Natural killer cell (primary cell): ENCODE measurements around the gene INPP5A. TPM values are rescaled to one million over a fixed set of nuclear protein-coding genes. Genes with fewer than 3 reads are reported as not detected.

Experiments used
- ATAC-seq, 3 donors: fragments of 150-1000 bp in 2 of 3; fragments of 200-7000 bp in 1 of 3; cut with Tn5 transposase; 1 replicate in 1 of 3; 2 replicates in 2 of 3; pipeline ENCODE4 v1.10.0; 2021; ENCODE audit warnings: mild to moderate bottlenecking in 2 of 3, moderate library complexity in 2 of 3
- DNase-seq, 2 donors: peaks; one replicate each; pipeline versions ENCODE4 v3.0.0 to v3.0.0-alpha.2; 2013 to 2021; ENCODE audit warnings: mixed read lengths in 1 of 2
- H3K27ac ChIP-seq: one replicate; pipeline ENCODE4 v1.5.1; 2013; ENCODE audit warnings: mild to moderate bottlenecking, low read length
- H3K27me3 ChIP-seq: one replicate; pipeline ENCODE4 v1.6.1; 2013; ENCODE audit warnings: low read length; ENCODE audit not compliant: control insufficient read depth, insufficient read depth
- H3K36me3 ChIP-seq: one replicate; pipeline ENCODE4 v1.6.1; 2013; ENCODE audit warnings: low read length; ENCODE audit not compliant: control insufficient read depth, insufficient read depth
- H3K4me1 ChIP-seq: one replicate; pipeline ENCODE4 v1.6.1; 2013; ENCODE audit warnings: low read length; ENCODE audit not compliant: control insufficient read depth, insufficient read depth
- H3K4me3 ChIP-seq: one replicate; pipeline ENCODE4 v1.5.1; 2013; ENCODE audit warnings: low read length
- H3K9me3 ChIP-seq: one replicate; pipeline ENCODE4 v1.6.1; 2013; ENCODE audit warnings: low read length; ENCODE audit not compliant: control insufficient read depth, insufficient read depth
- H3K27ac Mint-ChIP-seq, 2 donors: one replicate each; pipeline ENCODE4 v1.8.0; 2022; ENCODE audit warnings: mild to moderate bottlenecking in 2 of 2, mixed read lengths in 2 of 2, moderate library complexity in 1 of 2
- H3K27me3 Mint-ChIP-seq, 2 donors: one replicate each; pipeline ENCODE4 v1.8.0; 2022; ENCODE audit warnings: low read depth in 2 of 2, mixed read lengths in 2 of 2
- H3K36me3 Mint-ChIP-seq: one replicate; pipeline ENCODE4 v1.8.0; 2022; ENCODE audit warnings: mixed read lengths
- H3K4me1 Mint-ChIP-seq, 2 donors: one replicate each; pipeline ENCODE4 v1.8.0; 2022; ENCODE audit warnings: mixed read lengths in 2 of 2
- H3K4me3 Mint-ChIP-seq: one replicate; pipeline ENCODE4 v1.8.0; 2022; ENCODE audit warnings: mild to moderate bottlenecking, moderate library complexity, mixed read lengths
- H3K9me3 Mint-ChIP-seq, 2 donors: one replicate each; pipeline ENCODE4 v1.8.0; 2022; ENCODE audit warnings: mixed read lengths in 2 of 2
- WGBS: methylation state at CpG from one replicate; pipeline ENCODE4 v1.1.7; 2013; ENCODE audit warnings: missing lambda C conversion rate; ENCODE audit not compliant: insufficient coverage; 5-methylcytosine and 5-hydroxymethylcytosine counted together
- intact Hi-C: fragments of 100-400 bp; cut with micrococcal nuclease; formaldehyde crosslinking; loops from one replicate; pipeline ENCODE4 v1.14.2; 2022
- total RNA-seq, 4 donors: library from RNA; stranded (reverse); fragments of 120-200 nt in 1 of 4; gene quantifications; one replicate each; pipeline versions ENCODE4 v1.2.3 to v1.2.4, GENCODE V29; 2013 to 2022
- TF ChIP-seq, protein P1 (sequence below): fragments of 200-600 bp; IDR thresholded peaks from one replicate; pipeline ENCODE4 v1.8.0; 2022; ENCODE audit warnings: antibody characterized with exemption

INPP5A gene
- total RNA-seq, 3 donors from 2014 or later (not counting 1 experiment from before 2014, with no cell fraction given) = 12.6 to 38.6 (median 18.6) TPM

DNA sequence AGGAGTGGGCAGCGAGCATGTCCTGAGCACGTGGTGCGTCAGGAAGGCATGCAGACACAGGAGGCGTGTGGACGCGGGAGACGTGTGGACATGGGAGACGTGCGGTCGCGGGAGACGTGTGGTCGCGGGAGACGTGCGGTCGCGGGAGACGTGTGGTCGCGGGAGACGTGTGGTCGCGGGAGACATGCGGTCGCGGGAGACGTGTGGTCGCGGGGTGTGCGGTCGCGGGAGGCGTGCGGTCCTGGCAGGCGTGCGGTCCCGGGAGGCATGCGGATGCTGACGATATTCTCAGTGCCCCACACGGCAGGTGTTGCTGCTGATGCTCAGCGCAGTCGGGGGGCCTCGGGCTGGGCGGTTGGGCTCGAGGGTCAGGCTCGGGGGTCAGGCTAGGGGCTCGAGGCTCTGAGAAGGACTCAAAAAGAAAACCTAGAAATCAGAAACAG lies 154.1 kb downstream of the INPP5A start:
- WGBS = 97% methylated on average over 48 of the region's 48 CpGs
- intact Hi-C loops = no loop called here
- no peak overlapping the region for H3K27ac Mint-ChIP-seq

GRCh38 chr10:132692311-132692710 lies 154.7 kb downstream of the INPP5A start:
- intact Hi-C loops = no loop called here
- Mint-ChIP-seq H3K27ac (no peak overlapping the region), H3K36me3 (peaks cover 24% of the 10 kb centered on the region), H3K4me3 (no peak overlapping the region), H3K9me3 (peaks cover 0 to 4% of the 10 kb centered on the region in 2 donors), H3K4me1 (peaks cover 26 to 32% of the 10 kb centered on the region in 2 donors), H3K27me3 (no peaks in the 10 kb centered on the region)
- WGBS = no CpG with 5 or more reads among the region's 2 CpGs
- DNase-seq (no peak), ATAC-seq (no peak)
- TF ChIP-seq, protein P1, sequence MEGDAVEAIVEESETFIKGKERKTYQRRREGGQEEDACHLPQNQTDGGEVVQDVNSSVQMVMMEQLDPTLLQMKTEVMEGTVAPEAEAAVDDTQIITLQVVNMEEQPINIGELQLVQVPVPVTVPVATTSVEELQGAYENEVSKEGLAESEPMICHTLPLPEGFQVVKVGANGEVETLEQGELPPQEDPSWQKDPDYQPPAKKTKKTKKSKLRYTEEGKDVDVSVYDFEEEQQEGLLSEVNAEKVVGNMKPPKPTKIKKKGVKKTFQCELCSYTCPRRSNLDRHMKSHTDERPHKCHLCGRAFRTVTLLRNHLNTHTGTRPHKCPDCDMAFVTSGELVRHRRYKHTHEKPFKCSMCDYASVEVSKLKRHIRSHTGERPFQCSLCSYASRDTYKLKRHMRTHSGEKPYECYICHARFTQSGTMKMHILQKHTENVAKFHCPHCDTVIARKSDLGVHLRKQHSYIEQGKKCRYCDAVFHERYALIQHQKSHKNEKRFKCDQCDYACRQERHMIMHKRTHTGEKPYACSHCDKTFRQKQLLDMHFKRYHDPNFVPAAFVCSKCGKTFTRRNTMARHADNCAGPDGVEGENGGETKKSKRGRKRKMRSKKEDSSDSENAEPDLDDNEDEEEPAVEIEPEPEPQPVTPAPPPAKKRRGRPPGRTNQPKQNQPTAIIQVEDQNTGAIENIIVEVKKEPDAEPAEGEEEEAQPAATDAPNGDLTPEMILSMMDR = no peak
- Histone ChIP-seq H3K27me3 (no peaks in the 10 kb centered on the region), H3K4me1 (peaks cover 15% of the 10 kb centered on the region), H3K4me3 (no peak overlapping the region), H3K36me3 (no peaks in the 10 kb centered on the region), H3K9me3 (no peaks in the 10 kb centered on the region), H3K27ac (no peak overlapping the region)

More for the DNA sequence above, 154.1 kb downstream of the INPP5A start:
- no peaks in the 10 kb centered on the region for H3K36me3 ChIP-seq
- H3K27ac ChIP-seq = no peak overlapping the region
- H3K27me3 ChIP-seq = no peaks in the 10 kb centered on the region
- TF ChIP-seq, protein P1 = no peak
- H3K9me3 Mint-ChIP-seq = peaks cover 0 to 4% of the 10 kb centered on the region in 2 donors
- no peaks in the 10 kb centered on the region for H3K27me3 Mint-ChIP-seq
- peaks cover 9% of the 10 kb centered on the region for H3K4me1 ChIP-seq
- H3K4me3 ChIP-seq = no peak overlapping the region
- H3K4me1 Mint-ChIP-seq = peaks cover 20 to 28% of the 10 kb centered on the region in 2 donors
- no peak for ATAC-seq
- DNase-seq = no peak
- no peak overlapping the region for H3K4me3 Mint-ChIP-seq
- peaks cover 24% of the 10 kb centered on the region for H3K36me3 Mint-ChIP-seq
- no peaks in the 10 kb centered on the region for H3K9me3 ChIP-seq

DNA sequence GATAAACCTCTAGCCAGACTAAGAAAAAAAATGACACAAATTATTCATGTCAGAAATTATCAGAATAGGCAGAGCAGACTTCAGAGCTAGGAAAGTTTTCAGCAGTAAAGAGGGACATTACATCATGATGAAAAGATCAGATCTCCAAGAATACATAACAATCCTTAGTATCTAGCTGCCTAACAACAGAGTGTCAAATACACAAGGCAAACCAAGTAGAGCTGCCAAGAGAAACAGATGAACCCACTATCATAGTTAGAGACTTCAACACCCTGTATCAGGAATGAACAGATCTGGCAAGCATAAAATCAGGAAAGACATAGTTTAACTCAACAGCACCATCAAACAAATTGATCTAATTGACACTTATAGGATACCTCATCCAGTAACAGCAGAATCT lies 156.1 kb downstream of the INPP5A start:
- H3K36me3 Mint-ChIP-seq = peaks cover 24% of the 10 kb centered on the region
- TF ChIP-seq, protein P1 = no peak
- no peak overlapping the region for H3K27ac Mint-ChIP-seq
- Histone ChIP-seq H3K36me3 (no peaks in the 10 kb centered on the region), H3K27me3 (no peaks in the 10 kb centered on the region), H3K27ac (no peak overlapping the region), H3K4me1 (peaks cover 17% of the 10 kb centered on the region), H3K9me3 (no peaks in the 10 kb centered on the region), H3K4me3 (no peak overlapping the region)
- peaks cover 28 to 38% of the 10 kb centered on the region in 2 donors for H3K4me1 Mint-ChIP-seq
- DNase-seq (no peak), ATAC-seq (no peak)
- no peak overlapping the region for H3K4me3 Mint-ChIP-seq
- intact Hi-C loops = no loop called here
- peaks cover 0 to 4% of the 10 kb centered on the region in 2 donors for H3K9me3 Mint-ChIP-seq
- H3K27me3 Mint-ChIP-seq = no peaks in the 10 kb centered on the region

- Histone ChIP-seq H3K36me3 (no peaks in the 10 kb centered on the region), H3K4me1 (peaks cover 17% of the 10 kb centered on the region), H3K9me3 (no peaks in the 10 kb centered on the region), H3K4me3 (no peak overlapping the region), H3K27me3 (no peaks in the 10 kb centered on the region), H3K27ac (peak overlapping the region; percentile 4)
- no peaks in the 10 kb centered on the region for H3K27me3 Mint-ChIP-seq
- intact Hi-C loops = no loop called here
- no peak for DNase-seq
- peaks cover 25 to 42% of the 10 kb centered on the region in 2 donors for H3K4me1 Mint-ChIP-seq
- TF ChIP-seq, protein P1 = no peak
- H3K27ac Mint-ChIP-seq = peak overlapping the region; percentile 77 to 80
- H3K4me3 Mint-ChIP-seq = peak overlapping the region; percentile 58
- H3K9me3 Mint-ChIP-seq = peaks cover 0 to 4% of the 10 kb centered on the region in 2 donors
- H3K36me3 Mint-ChIP-seq = peaks cover 24% of the 10 kb centered on the region
- peak; percentile 73 to 92 (median 88) for ATAC-seq
- 36% methylated on average over 2 of the region's 2 CpGs for WGBS
Observed at GRCh38 chr10:132696204-132696603, 158.6 kb downstream of the INPP5A start.
